NK-92 treated with Interleukin-12 subunit alpha and Interleukin-12 subunit beta, amount 100 ng/mL, for 24 hours (cell line): Measurements from ENCODE around the gene RPL13A.

Source experiments
- DNase-seq: peaks from one replicate; lab custom pipeline; 2025; lab: John Stamatoyannopoulos, UW

The RPL13A gene

GRCh38 chr19:49507803-49508494 is 20.5 kb downstream of the RPL13A start:
- no peak for DNase-seq

DNA sequence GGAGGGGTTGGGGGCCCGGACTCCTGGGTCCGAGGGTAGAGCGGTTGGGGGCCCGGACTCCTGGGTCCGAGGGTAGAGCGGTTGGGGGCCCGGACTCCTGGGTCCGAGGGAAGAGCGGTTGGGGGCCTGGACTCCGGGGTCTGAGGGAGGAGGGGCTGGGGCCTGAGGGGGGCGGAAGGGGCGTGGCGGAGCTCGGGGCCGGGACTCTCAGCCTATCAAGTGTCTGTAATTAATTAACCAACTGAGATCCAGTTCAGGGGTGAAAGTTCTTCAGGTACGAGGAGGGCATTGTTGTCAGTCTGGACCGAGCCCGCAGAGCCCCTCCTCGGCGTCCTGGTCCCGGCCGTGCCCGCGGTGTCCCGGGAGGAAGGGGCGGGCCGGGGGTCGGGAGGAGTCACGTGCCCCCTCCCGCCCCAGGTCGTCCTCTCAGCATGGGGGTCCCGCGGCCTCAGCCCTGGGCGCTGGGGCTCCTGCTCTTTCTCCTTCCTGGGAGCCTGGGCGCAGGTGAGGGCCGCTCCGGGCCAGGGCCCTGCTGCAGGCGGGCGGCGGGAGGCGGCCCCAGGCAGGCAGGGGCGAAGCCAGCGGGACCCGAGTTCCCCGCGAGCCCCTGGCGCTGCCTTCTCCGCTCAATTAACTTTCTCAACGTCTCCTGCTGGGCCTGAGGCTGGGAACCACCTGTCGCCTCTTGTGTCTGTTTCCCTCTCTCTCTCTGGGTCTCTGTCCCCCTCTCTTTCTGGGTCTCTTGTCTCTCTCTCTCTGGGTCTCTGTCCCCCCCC is 25.8 kb downstream of the RPL13A start:
- no peak for DNase-seq

GRCh38 chr19:49513746-49514118 is 26.3 kb downstream of the RPL13A start:
- no peak for DNase-seq

DNA sequence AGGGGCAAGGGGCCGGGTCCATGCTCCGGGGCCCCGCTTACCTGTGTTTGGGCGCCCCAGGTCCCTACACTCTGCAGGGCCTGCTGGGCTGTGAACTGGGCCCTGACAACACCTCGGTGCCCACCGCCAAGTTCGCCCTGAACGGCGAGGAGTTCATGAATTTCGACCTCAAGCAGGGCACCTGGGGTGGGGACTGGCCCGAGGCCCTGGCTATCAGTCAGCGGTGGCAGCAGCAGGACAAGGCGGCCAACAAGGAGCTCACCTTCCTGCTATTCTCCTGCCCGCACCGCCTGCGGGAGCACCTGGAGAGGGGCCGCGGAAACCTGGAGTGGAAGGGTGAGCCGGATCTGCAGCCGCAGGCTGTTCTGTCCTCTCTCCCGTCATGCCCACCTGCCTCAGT is 26.7 kb downstream of the RPL13A start:
- DNase-seq = no peak

DNA sequence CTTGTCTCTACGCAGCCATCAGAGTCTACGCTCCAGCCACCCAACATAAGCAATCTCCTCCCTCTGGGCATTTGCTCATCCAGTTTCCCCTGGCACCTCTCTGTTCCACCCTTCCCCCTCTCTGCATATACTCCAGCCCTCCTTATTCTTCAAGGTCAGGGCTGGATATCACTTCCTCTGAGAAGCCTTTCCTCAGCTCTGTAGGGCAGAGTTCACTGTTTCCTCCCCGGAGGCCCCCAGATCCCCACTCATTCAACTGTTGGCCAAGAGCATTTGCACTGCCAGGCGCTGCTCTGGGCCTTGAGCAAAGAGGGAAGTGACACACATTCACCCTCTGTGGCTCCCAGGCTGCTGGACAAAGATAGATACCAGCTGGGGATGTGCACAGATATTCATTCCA is 28.4 kb downstream of the RPL13A start:
- DNase-seq = no peak

- DNase-seq = no peak
Observed at GRCh38 chr19:49518033-49518432, 30.6 kb downstream of the RPL13A start.

DNA sequence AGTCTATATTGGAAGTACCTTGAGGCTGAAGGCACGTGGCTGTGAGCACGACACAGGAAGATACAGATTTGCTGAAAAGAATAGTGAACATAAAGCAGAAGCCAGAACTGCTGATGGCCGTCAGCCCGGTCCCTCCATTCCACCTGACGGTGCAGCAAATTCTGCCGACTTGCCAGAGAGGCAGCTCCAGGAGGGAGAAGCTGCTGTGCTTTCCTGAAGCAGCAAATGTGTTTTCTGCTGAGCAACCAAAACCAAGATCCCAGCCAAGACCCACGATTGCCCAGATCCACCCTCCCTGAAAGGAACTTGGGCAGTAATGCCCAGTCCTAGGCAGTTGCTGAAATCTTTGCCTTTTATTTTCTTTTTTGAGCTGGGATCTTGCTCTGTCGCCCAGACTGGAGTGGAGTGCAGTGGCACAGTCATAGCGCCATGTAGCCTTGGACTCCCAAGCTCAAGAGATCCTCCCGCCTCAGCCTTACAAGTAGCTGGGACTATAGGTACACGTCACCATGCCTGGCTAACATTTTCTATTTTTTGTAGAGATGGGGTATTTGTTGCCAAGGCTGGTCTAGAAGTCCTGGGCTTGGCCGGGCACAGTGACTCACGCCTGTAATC is 33.4 kb downstream of the RPL13A start:
- no peak for DNase-seq

DNA sequence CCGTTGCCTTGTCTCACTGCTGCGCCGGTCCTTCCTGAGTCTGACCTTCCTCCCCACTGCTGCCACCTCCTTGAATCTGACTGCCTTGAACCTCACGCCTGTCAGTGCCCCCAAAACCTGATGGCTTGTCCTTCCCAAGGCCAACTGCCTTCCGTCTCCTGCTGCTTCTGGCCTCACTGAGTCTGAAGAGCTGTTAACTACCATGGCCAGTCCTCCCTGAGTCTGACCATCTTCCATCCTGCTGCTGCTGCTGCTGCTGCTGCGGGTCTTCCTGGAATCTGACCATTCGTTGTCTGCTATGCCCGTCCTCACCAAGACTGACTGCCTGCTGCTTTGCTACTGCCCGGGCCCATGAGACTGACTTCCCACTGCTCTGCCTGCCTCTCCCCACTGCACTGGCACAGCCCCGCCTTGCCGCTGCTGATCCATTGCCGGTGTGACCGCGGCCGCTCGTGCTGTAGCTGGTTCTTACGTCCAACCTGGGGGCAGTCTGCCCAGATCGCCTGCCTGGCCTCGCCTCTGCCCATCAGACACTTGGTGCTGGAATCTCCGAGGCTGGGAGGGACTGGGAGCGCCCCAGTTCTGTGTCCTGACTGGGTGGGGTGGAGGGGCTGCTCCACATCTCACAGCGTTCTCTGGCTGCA is 37.5 kb downstream of the RPL13A start:
- DNase-seq = no peak

GRCh38 chr19:49528211-49528771 is 40.9 kb downstream of the RPL13A start:
- DNase-seq = no peak

DNA sequence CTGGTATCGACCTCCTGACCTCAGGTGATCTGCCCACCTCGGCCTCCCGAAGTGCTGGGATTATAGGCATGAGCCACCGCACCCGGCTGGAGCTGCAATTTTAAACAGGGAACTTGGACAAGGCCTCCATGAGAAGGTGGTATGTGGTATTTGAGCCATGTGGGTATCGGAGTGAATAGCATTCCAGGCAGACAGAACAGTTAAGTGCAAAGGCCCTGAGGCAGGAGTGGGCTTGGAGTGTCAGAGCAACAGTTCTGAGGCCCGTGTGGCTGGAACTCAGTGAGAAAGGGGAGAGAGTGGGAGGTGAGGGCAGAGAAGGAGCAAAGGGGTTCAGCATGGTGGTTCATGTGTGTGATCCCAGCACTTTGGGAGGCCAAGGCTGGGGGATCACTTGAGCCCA is 43.3 kb downstream of the RPL13A start:
- no peak for DNase-seq

GRCh38 chr19:49533551-49534488 is 46.4 kb downstream of the RPL13A start:
- DNase-seq = no peak

GRCh38 chr19:49534632-49535385 is 47.4 kb downstream of the RPL13A start:
- no peak for DNase-seq

- no peak for DNase-seq
Observed at GRCh38 chr19:49536921-49537462, 49.6 kb downstream of the RPL13A start.

- no peak for DNase-seq
Observed at GRCh38 chr19:49538643-49539042, 51.2 kb downstream of the RPL13A start.

- DNase-seq = no peak
Observed at GRCh38 chr19:49539192-49539952, 52.0 kb downstream of the RPL13A start.
